K562 (cell line): ENCODE measurements around the gene ORAI3. TPM values are rescaled to one million over a fixed set of nuclear protein-coding genes. Genes with fewer than 3 reads are reported as not detected.

ENCODE experiments used
- ARID2 ChIP-seq: fragments of 450-650 bp; IDR thresholded peaks from 2 replicates; pipeline ENCODE4 v1.6.1; 2017; ENCODE audit warnings: antibody characterized with exemption, mild to moderate bottlenecking
- CEBPB ChIP-seq: fragments of 450-650 bp; IDR thresholded peaks from 2 replicates; pipeline ENCODE4 v1.6.1; 2016; ENCODE audit warnings: missing genetic modification characterization, missing compliant biosample characterization
- GMEB1 ChIP-seq: fragments of 250-450 bp; sonication (Bioruptor Pico); IDR thresholded peaks from 2 replicates; pipeline ENCODE4 v1.4.0; 2020; ENCODE audit warnings: mild to moderate bottlenecking
- HDAC2 ChIP-seq: fragments of 450-650 bp; IDR thresholded peaks from 2 replicates; pipeline ENCODE4 v1.6.1; 2016; ENCODE audit warnings: mild to moderate bottlenecking
- HLTF ChIP-seq: fragments of 450-650 bp; IDR thresholded peaks from 2 replicates; pipeline ENCODE4 v1.6.1; 2016
- IRF1 ChIP-seq: sonication (generic); formaldehyde crosslinking; IDR thresholded peaks from 2 replicates; pipeline ENCODE4 v1.8.0; 2022; ENCODE audit warnings: missing genetic modification reagents, mild to moderate bottlenecking, borderline replicate concordance
- KDM1A ChIP-seq, 2 experiments: fragments of 450-650 bp; IDR thresholded peaks; 2 replicates each; pipeline ENCODE4 v1.6.1; 2016; ENCODE audit warnings: mild to moderate bottlenecking in 2 of 2
- KHSRP ChIP-seq: fragments of 450-650 bp; IDR thresholded peaks from 2 replicates; pipeline ENCODE4 v1.6.1; 2017
- MITF ChIP-seq: IDR thresholded peaks from 2 replicates; pipeline ENCODE4 v1.6.1; 2014; ENCODE audit warnings: antibody characterized with exemption
- MLLT1 ChIP-seq, 2 experiments: fragments of 450-650 bp; IDR thresholded peaks; 2 replicates each; pipeline ENCODE4 v1.6.1; 2016
- NONO ChIP-seq, 2 experiments: fragments of 200-400 bp in 1 of 2; fragments of 450-650 bp in 1 of 2; formaldehyde crosslinking in 1 of 2; IDR thresholded peaks; 2 replicates each; pipeline ENCODE4 v1.6.1; 2017; ENCODE audit warnings: low read depth in 2 of 2, mild to moderate bottlenecking in 2 of 2, moderate library complexity in 2 of 2, low read length in 1 of 2
- POU5F1 ChIP-seq: fragments of 150-350 bp; IDR thresholded peaks from 2 replicates; pipeline ENCODE4 v1.6.1; 2014; ENCODE audit warnings: borderline replicate concordance, low read length, low read depth, mild to moderate bottlenecking; ENCODE audit not compliant: partially characterized antibody
- RAD21 ChIP-seq, 2 experiments: fragments of 250-450 bp in 1 of 2; fragments of 450-650 bp in 1 of 2; sonication (Bioruptor Pico) in 1 of 2; formaldehyde crosslinking in 1 of 2; IDR thresholded peaks in 1 of 2; conservative IDR thresholded peaks in 1 of 2; 2 replicates each; pipeline versions ENCODE4 v1.4.0 to v1.8.0; 2020 to 2022; ENCODE audit warnings: mild to moderate bottlenecking in 2 of 2, moderate library complexity in 1 of 2
- RBBP5 ChIP-seq: fragments of 200-600 bp; sonication (generic); IDR thresholded peaks from 2 replicates; pipeline ENCODE4 v1.6.1; 2012; ENCODE audit warnings: borderline replicate concordance, mild to moderate bottlenecking, low read length, control low read depth, inconsistent platforms; ENCODE audit not compliant: insufficient read depth, poor library complexity, severe bottlenecking
- RBFOX2 ChIP-seq: fragments of 200-400 bp; formaldehyde crosslinking; IDR thresholded peaks from 2 replicates; pipeline ENCODE4 v1.6.1; 2017; ENCODE audit warnings: low read depth, mild to moderate bottlenecking, low read length, moderate library complexity
- RBM17 ChIP-seq: fragments of 200-400 bp; formaldehyde crosslinking; IDR thresholded peaks from 2 replicates; pipeline ENCODE4 v1.6.1; 2017; ENCODE audit warnings: low read depth, mild to moderate bottlenecking, low read length, borderline replicate concordance
- RBM39 ChIP-seq: fragments of 200-400 bp; formaldehyde crosslinking; optimal IDR thresholded peaks from 2 replicates; pipeline ENCODE3; 2018; ENCODE audit warnings: low read depth, low read length
- SIX5 ChIP-seq, 2 experiments: IDR thresholded peaks; 2 replicates each; pipeline ENCODE4 v1.6.1; 2011; ENCODE audit warnings: low read length in 2 of 2, borderline replicate concordance in 1 of 2, low read depth in 1 of 2, mild to moderate bottlenecking in 1 of 2, moderate library complexity in 1 of 2; ENCODE audit not compliant: insufficient read depth in 1 of 2
- SMAD2 ChIP-seq: fragments of 150-350 bp; IDR thresholded peaks from 2 replicates; pipeline ENCODE4 v1.6.1; 2014; ENCODE audit warnings: low read depth, mild to moderate bottlenecking, low read length
- SMAD3 ChIP-seq: fragments of 450-650 bp; formaldehyde crosslinking; conservative IDR thresholded peaks from 2 replicates; pipeline ENCODE4 v1.4.0; 2020; ENCODE audit warnings: mild to moderate bottlenecking
- SMARCA5 ChIP-seq: fragments of 450-650 bp; IDR thresholded peaks from 2 replicates; pipeline ENCODE4 v1.6.1; 2016
- TFAM ChIP-seq: fragments of 250-450 bp; sonication (Bioruptor Pico); conservative IDR thresholded peaks from 2 replicates; pipeline ENCODE4 v1.5.0; 2021; ENCODE audit warnings: mild to moderate bottlenecking, moderate library complexity
- ZNF143 ChIP-seq: sonication (generic); formaldehyde crosslinking; IDR thresholded peaks from 2 replicates; pipeline ENCODE4 v1.9.0; 2022; ENCODE audit warnings: mild to moderate bottlenecking, missing genetic modification reagents
- ZNF699 ChIP-seq: fragments of 250-450 bp; sonication (Bioruptor Pico); IDR thresholded peaks from 2 replicates; pipeline ENCODE4 v1.8.0; 2021; ENCODE audit warnings: mild to moderate bottlenecking, moderate library complexity; ENCODE audit not compliant: insufficient replicate concordance
- ZNF780A ChIP-seq: fragments of 250-450 bp; sonication (Bioruptor Pico); IDR thresholded peaks from 2 replicates; pipeline ENCODE4 v1.5.0; 2021; ENCODE audit warnings: mild to moderate bottlenecking
- polyA plus RNA-seq, 8 experiments: library from polyadenylated mRNA; depleted of rRNA in 4 of 8; stranded (reverse) in 5 of 8; unstranded in 3 of 8; fragments of >200 nt; fragmentation: Nextera tagmentation in 2 of 8; fragmentation: Illumina TruSeq in 1 of 8; extraction: Ambion mirVana in 2 of 8; extraction: Trizol in 1 of 8; gene quantifications; 2 replicates each; pipeline versions ENCODE4 v1.2.1 to v1.2.3, GENCODE V29; 2011 to 2014; ENCODE audit warnings: inconsistent platforms in 1 of 8, missing spikeins in 1 of 8
- total RNA-seq, 7 experiments: library from RNA; depleted of rRNA in 6 of 7; stranded (reverse); fragments of >200 nt in 6 of 7; fragmentation: Illumina TruSeq in 2 of 7; extraction: Trizol in 2 of 7; gene quantifications; 2 replicates each; pipeline versions ENCODE4 v1.2.1 to v1.2.3, GENCODE V29; 2011 to 2021; ENCODE audit warnings: low replicate concordance in 1 of 7

The ORAI3 gene
- total and polyA plus RNA-seq, 9 of the 15 experiments (the other 6 are each of a cell fraction or from before 2014, with no cell fraction given) = 4.9 to 23.3 (median 14.1) TPM

- TF ChIP-seq TFAM (CRISPR knock-in tag) (no peak), IRF1 (CRISPR knock-in tag) (no peak), HLTF (no peak), KDM1A (IDR thresholded peaks at IDR 0.05) (no peak), NONO (IDR thresholded peaks at IDR 0.05; ENCODE audit: low read depth in 2 of 2, low read length in 1 of 2) (no peak), RBFOX2 (peak; percentile 93), GMEB1 (CRISPR knock-in tag) (peak; percentile 68), ZNF143 (CRISPR knock-in tag) (peak; percentile 90), CEBPB (no peak), ZNF780A (CRISPR knock-in tag) (no peak), RBM39 (no peak), SIX5 (IDR thresholded peaks at IDR 0.05; ENCODE audit: borderline replicate concordance in 1 of 2, insufficient read depth in 1 of 2, low read depth in 1 of 2, low read length in 2 of 2) (peak; percentile 95 to 99), RBM17 (no peak), SMAD2 (no peak), MLLT1 (IDR thresholded peaks at IDR 0.05) (no peak), RAD21 (CRISPR knock-in tag; conservative IDR thresholded peaks at IDR 0.05 in 1 of 2, IDR thresholded peaks at IDR 0.05 in 1 of 2) (no peak), SMAD3 (CRISPR knock-in tag) (peak; percentile 95), POU5F1 (peak; percentile 96), SMARCA5 (no peak), ZNF699 (no peak), ARID2 (no peak), KHSRP (peak; percentile 43; the same call in 1 of the 2 replicates), RBBP5 (peak; percentile 3), HDAC2 (no peak), MITF (no peak)
Measured at GRCh38 chr16:30922420-30922959, 26.4 kb upstream of the ORAI3 start (continued).
